A673 (cell line): Measurements from ENCODE around the gene NCAM2.

Experiments used
- EZH2 ChIP-seq: fragments of 200-600 bp; sonication (generic); IDR thresholded peaks from 2 replicates; pipeline ENCODE4 v1.6.1; 2017; ENCODE audit warnings: borderline replicate concordance, low read depth, mild to moderate bottlenecking, mixed read lengths, antibody characterized with exemption, low read length; ENCODE audit not compliant: poor library complexity, severe bottlenecking
- TF ChIP-seq, protein P1 (sequence below): fragments of 300-800, 200-600 bp; sonication (generic); conservative IDR thresholded peaks from 2 replicates; pipeline ENCODE4 v1.5.1; 2017; ENCODE audit warnings: low read depth, mild to moderate bottlenecking, antibody characterized with exemption, low read length, moderate library complexity, mixed read lengths

DNA sequence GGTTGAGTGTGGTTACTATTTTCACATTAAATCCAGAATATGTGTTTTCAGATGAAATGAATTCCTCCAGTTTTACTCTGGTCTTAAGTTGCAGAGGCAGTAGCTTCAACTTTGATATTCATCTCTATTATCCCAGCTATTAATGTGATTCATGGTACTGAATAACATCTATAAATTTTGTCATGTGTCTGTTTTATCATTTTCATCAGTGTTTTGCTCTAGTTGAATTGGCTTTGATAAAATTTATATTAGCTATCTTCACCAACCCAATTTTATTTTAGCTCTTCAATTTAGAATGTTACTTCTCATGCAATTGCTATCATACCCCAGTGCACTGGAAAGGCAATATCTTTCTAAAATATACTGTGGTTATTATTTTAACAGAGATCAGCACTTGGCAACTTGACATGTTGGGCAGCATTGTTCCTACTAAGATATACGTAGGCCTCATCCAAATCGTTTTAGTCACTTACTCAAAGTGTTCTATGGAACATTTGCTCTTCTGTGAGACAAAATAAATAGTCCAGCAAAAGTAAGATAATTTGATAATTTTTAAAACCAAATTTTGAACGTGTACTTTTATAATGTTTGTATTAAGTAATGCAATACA lies 184.3 kb downstream of the NCAM2 start:
- TF ChIP-seq EZH2: no peak
- TF ChIP-seq, protein P1, sequence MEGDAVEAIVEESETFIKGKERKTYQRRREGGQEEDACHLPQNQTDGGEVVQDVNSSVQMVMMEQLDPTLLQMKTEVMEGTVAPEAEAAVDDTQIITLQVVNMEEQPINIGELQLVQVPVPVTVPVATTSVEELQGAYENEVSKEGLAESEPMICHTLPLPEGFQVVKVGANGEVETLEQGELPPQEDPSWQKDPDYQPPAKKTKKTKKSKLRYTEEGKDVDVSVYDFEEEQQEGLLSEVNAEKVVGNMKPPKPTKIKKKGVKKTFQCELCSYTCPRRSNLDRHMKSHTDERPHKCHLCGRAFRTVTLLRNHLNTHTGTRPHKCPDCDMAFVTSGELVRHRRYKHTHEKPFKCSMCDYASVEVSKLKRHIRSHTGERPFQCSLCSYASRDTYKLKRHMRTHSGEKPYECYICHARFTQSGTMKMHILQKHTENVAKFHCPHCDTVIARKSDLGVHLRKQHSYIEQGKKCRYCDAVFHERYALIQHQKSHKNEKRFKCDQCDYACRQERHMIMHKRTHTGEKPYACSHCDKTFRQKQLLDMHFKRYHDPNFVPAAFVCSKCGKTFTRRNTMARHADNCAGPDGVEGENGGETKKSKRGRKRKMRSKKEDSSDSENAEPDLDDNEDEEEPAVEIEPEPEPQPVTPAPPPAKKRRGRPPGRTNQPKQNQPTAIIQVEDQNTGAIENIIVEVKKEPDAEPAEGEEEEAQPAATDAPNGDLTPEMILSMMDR: no peak
